HG03469 (cell line): ENCODE measurements around the gene KRTAP5-8.
"Not testable (repeated sequence)": the region's sequence is repeated elsewhere in the genome, so short reads cannot be mapped to it uniquely, and the experiment has no call there.

Experiments
- ATAC-seq: cut with Tn5 transposase; IDR thresholded peaks from one replicate; pipeline ENCODE4 v1.9.1; 2021; ENCODE audit warnings: mild to moderate bottlenecking, moderate library complexity, moderate number of reproducible peaks; ENCODE audit not compliant: unreplicated experiment

The KRTAP5-8 gene, protein sequence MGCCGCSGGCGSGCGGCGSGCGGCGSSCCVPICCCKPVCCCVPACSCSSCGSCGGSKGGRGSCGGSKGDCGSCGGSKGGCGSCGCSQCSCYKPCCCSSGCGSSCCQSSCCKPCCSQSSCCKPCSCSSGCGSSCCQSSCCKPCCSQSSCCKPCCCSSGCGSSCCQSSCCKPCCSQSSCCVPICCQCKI

DNA sequence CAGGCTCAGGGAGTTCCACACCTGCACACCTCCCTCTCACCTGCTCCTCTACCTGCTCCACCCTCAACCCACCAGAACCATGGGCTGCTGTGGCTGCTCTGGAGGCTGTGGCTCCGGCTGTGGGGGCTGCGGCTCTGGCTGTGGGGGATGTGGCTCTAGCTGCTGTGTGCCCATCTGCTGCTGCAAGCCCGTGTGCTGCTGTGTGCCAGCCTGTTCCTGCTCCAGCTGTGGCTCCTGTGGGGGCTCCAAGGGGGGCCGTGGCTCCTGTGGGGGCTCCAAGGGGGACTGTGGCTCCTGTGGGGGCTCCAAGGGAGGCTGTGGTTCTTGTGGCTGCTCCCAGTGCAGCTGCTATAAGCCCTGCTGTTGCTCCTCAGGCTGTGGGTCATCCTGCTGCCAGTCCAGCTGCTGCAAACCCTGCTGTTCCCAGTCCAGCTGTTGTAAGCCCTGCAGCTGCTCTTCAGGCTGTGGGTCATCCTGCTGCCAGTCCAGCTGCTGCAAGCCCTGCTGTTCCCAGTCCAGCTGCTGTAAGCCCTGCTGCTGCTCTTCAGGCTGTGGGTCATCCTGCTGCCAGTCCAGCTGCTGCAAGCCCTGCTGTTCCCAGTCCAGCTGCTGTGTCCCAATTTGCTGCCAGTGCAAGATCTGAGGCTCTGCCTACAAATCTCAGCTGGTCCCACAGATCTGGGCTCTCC, at the start of gene KRTAP5-8:
Gene KRTAP5-8, plus strand, starts transcription at position 49 of the 689 bp plus-strand sequence. Its CDS starts 31 bp downstream, at position 80.
- not testable (repeated sequence) for ATAC-seq

DNA sequence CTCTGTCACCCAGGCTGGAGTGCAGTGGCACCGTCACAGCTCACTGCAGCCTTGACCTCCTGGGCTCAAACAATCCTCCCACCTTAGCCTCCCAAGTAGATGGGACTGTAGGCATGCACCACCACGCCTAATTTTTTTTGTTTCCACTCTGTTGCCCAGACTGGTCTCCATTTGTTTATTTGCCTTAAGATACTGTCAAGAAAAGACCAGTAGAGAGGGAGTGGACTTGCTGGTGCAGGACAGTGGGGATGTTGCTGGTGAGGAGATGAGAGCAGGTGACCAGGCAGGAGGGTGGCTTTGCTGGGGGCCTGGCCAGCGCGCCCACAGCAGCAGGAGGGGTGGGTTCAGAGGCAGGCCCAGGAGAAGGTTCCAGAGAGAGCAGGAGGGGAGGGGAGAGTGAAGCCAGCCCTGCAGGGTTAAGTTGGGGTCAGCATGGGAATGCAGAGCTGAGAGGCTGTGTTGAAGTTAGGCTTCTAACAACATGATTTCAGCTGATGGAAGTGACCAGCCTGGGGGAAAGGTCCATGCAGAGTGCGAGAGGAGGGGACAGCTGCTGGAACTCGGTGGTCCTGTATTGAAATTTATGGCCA, 49.0 kb upstream of the KRTAP5-8 start:
- ATAC-seq, result no peak

DNA sequence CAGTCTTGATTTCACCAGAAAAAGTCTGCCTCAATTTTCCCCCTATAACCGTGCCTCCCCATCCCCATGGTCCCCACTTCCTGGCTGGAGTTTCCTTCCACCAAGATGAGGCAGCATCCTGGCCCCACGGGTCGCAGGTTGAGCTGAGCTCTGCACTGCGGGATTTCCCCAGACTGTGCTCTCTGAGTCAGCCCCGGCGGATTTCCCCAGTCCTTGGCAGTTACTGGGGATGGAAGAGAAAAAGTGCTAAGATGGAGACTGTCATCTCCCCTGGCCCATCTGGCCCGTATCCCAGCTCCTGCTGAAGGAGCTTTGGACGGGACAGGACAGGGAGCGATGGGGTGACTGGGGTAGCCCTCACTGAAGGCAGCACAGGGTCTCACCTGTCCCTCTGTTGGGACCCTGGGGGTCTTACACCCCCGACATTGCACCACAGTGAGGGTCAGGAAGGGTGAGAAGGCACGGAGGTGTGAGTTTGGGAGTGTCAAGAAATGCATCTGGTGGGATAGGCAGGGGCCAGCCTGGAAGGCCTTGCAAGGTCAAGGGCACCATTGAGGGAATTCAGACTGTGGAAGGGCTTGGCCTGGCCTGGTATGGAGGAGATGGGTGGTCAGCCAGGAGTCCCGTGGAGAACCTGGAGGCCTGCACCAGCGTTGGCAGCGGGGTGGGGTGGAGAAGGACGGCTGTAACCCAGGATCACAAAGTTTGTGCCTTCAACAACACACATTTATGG, 48.3 kb upstream of the KRTAP5-8 start:
- no peak for ATAC-seq

DNA sequence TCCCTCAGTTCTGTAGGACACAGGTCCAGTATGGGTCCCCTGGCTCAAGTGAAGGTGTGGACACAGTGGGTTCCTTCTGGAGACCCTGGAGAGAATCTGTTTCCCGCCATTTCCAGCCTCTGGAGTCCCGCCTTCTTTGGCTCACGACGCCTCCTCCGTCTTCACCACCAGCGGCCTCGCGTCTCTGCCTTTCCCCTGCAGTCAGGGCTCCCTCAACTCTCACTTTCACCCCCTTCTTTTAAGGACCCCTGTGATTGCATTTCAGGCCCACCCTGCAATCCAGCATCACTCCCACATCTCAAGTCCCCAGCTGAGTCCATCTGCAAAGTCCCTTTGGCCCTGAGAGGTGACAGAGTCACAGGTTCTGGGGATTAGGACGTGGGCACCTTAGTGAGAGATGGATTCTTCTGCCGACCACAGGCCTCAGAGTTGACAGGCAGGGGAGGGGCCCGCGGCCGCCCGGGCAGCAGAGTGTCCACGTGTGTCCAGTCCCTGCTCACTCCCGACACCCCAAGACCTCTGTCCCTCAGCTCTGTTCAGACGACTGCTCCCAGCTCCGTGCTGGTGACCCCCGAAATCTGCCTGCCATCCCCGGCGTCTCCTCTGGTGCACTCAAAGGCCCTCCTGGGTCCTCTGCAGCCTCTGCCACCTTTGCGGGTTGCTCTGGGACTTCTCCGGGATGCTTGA, 47.6 kb upstream of the KRTAP5-8 start:
- no peak for ATAC-seq

DNA sequence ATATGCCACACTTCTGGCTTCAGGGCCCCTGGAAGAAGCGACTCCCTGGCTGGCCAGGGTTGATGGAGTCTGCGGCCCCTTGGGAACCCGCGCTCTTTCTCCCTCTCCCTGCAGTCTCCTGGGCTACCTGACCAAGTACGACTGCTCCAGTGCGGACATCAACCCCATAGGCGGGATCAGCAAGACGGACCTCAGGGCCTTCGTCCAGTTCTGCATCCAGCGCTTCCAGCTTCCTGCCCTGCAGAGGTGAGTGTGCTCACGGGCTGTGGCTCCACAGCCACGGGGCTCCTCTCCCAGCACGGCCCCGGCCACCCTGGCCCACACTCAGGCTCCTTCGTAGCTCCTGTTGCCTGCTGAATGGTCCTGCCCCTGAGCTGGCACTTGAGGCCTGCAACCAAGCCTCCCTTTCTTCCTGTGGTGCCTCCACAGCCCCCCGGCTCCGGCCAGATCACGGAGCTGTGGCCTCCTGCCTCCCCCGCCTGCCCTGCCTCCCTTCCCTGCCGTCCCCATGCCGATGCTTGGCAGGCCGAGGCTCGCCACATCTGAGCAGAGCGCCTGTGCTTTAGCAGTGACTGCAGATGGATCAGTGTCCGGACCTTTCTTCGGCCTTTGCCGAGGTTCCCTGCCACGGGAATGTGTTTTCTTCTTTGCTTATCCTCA, 47.0 kb upstream of the KRTAP5-8 start:
- no peak for ATAC-seq

DNA sequence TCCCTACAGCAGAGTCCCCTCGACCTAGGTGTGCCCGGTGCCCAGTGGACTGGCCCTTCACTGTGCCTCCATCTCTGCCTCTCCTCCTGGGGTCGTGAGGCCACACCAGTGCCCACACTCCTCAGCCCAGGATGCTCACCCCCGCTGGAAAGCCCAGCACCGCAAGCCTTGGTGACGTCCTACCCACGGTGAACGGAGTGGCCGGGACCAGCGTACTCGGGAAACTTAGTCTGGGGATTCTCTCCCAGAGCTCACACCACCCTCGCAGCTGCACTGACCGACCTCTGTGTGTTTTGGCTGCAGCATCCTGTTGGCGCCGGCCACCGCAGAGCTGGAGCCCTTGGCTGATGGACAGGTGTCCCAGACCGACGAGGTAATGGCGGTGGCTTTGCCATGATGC, 46.3 kb upstream of the KRTAP5-8 start:
- ATAC-seq, result no peak

DNA sequence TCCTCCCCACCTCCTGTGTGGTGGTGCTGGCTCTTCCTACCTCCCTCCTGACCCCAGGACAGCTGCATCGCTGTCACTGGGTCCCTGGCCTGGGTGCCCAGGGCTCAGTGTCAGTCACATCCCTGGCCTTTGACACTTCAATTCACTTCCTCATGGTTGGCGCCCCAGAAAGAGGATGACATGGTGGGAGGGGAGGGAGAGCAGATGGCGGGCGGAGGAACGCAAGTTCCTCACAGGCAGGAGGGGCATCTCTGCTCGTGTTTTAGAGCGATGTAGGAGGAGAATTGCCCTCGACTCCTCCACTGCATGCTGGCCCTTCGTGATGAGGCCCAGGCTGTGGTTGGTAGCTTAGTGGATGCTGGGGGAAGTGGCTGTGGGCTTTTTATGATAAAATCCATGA, 45.9 kb upstream of the KRTAP5-8 start:
- no peak for ATAC-seq

DNA sequence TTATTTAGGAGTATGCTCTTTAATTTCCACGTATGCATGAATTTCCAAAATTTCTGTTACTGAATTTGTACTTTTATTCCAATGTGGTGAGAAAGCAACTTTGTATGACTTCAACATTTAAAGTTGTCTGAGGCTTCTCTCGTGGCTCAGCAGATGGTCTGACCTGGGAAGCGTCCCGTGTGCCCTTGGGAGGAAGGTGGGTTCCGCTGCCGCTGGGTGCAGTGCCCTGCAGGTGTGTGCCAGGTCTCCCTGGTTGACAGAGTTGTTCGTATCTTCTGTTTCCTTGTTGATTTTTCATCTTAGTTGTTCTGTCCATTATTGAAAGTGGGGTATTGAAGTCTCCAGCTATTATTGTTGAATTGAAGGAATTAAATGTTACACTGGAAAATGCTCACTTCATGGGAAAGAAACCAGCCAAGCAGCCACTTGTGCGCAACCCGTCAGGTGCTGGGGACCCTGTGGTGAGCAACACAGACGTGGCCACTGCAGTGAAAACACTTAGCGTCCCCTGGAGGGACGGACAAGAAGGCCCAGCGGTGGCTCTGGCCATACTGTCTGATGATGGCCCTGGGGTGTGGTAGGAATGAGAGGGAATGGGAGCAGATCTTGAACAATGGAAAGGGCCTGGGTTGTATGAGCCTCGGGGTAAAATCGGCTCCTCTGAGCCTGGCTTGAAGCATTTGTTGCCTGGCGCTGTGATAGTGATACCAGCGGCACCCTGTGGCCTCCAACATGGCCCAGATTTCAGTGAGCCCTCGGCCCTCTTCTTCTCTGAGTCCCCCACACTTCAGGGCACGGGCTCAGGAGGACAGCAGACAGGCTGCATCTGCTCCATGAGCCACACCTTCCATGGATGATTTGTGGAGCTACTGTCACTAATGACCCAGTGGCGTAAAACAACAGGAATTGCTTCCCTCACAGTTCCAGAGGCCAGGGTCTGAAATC, 42.3 kb upstream of the KRTAP5-8 start:
- ATAC-seq, result no peak

DNA sequence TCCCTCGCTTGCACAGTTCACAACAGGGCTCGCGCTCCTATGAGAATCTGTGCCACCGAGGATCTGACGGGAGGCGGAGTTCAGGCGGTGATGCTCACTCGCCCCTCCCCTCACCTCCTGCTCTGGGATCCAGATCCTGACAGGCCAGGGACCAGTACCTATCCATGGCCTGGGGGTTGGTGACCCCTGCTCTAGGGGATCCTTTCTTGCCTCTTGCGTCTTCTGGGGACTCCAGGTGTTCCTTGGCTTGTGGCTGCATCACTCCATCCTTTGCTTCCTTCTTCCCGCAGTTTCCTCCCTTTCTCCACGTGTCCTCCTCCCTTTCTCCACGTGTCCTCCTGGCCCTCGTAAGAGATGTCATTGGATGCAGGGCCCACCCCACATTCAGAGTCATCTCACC, 41.4 kb upstream of the KRTAP5-8 start:
- no peak for ATAC-seq

DNA sequence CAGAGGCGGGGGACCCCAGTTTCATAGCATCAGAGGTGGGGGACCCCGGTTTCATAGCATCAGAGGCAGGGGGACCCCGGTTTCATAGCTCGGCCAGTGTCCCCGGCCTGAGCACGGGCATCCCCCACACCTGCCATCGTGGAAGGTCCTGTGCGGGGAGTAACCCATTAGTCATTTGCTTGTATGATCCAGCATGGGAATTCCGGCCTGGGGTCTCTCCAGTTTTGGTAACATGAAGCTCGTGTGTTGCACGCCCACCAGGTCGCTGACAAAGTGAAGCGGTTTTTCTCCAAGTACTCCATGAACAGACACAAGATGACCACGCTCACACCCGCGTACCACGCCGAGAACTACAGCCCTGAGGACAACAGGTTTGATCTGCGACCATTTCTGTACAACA, 39.7 kb upstream of the KRTAP5-8 start:
- no peak for ATAC-seq

DNA sequence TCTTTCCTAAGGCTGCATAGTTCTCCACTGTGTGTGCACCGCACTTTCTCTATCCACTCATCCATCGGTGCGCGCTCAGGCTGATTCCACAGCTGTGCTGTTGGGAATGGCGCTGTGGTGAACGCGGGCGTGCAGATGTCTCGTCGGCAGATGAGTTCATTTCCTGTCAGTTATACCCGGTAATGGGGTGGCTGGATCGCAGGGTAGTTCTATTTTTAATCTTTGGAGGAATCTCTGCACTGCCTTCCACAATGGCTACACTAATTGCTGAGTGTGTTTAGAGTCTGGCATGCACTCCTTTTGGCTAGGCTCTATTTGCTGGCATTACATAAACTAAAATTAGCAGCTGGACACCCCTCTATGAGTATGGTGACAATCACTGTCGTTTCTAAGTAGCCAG, 38.7 kb upstream of the KRTAP5-8 start:
- no peak for ATAC-seq

DNA sequence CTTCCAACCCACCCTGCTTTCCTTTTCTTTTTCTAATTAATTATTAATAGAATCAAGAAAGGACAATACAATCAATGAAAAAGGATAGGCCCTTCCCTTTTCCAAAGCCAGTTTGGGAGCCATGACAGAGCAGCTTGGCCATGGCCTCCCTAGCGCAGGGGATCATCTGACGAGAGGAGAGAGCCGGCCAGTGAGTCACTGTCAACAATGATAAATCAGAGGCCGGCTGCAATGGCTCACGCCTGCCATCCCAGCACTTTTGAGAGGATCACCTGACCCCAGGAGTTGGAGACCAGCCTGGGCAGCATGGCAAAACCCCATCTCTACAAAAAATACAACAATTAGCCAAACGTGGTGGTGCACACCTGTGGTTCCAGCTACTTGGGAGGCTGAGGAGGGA, 38.3 kb upstream of the KRTAP5-8 start:
- no peak for ATAC-seq

DNA sequence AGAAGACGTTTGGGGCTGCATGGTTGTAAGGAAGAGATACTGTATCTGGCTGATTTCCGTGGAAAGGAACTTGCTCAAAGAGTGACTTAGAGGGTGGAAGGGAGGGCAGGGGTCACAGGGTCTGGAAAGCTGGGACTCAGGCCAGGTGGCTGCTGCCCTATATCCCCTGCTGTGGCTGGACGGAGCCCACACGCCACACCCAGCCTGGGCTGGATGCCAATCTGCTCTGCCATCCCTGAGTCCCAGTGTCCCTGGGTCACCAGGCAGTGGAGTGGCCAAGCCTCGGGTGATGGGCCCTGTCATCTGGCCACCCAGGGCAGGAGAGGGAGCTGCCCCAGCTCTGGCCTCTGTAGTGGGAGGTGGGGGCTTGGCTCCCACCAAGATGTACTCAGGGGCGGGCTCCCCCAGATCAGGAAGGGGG, 37.2 kb upstream of the KRTAP5-8 start:
- no peak for ATAC-seq

DNA sequence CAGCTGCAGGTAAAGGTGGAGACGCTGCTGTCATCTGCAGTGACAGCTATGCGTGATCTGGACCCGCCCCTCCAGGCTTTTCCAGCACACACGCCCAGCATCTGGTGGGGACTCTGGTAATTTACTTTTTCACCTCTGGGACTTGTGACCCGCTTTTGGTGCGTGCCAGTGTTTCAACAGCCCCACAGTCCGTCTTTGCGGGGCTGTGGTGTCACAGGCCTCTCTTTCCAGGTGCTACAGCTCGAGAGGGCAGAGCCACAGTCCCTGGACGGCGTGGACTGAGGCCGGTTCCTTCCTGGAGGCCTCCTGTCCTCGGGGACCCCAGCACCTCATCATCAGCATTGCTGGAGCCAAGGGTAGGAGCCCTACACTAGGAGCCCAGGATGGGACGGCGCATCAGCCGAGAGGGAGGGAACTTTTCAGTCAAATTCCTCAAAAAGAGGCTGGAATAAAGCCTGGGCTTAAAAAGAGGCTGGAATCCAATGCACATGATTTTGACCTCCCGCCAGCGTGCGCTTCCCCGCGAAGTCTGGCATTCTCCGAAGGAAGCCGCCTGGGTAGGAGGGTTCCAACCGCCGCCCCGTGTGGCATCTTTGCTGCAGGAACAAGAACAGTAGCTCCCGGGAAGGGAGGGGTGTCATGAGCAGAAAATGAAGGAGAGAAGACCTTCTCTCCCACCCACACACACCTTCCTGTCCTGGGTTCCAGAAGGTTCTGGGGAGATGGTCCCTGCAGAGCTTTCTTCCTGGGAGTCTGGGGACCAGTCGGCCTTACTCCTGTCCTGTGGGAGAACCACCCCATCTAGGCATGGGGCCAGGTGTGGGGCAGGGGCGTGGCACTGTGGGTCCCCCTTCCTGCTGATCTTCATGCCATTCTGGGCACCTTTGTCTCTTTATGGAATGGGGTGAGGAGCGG, 36.5 kb upstream of the KRTAP5-8 start:
- ATAC-seq, result no peak

DNA sequence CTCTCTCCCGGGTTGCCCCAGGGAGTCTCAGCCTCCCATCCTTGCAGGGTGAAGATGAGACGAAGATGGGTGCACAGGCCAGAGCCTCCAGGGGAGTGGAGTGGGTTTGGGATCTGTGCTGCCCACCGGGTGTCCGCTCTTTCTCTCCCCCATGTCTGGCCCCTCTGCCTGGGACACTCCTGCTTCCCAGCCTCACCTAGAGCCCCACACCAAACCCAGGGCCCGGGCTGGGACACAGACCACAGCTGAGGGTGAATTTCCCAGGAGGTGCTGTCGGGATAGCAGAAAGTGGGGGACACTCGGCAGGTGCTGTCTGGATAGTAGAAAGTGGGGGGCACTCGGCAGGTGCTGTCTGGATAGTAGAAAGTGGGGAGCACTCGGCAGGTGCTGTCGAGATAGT, 35.8 kb upstream of the KRTAP5-8 start:
- ATAC-seq, result no peak

DNA sequence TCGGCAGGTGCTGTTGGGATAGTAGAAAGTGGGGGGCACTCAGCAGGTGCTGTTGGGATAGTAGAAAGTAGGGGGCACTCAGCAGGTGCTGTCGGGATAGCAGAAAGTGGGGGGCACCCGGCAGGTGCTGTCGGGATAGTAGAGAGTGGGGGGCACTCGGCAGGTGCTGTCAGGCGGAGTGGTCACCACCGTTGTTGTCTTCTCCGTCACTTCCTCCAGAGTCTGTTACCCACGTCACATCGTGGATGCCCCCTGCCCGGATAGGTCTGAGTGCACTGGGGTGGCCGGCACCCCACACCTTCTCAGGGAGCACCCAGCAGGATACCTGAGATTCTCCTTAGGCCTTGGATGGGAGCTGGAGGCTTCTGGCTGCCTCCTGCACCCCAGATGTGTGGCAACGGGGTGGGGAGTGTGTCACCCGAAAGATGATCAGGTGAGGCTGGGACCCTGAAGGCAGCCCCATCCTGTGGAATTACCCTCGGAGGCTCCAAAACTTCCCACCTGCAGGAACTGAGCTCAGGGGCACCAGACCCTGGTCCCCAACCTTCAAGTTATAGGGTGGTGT, 34.9 kb upstream of the KRTAP5-8 start:
- ATAC-seq, result no peak

DNA sequence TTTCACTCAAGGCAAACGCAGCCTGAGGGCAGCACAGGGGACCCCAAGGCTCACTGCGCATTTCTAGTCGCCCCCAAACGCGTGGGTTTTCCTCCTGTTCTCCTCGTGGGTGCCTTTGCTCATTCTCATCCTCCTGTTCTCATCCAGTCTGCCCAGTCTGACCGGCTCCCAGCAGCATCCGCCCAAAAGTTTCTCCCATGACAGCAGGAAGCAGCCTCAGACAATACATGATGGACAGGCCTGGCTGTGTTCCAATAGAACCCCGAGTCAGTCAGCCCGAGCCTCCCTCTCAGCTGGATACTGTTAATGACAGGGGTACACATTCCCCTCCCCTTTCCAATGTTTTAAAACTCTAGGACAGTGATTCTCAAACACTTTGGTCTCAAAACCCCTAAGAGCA, 33.3 kb upstream of the KRTAP5-8 start:
- ATAC-seq, result no peak

DNA sequence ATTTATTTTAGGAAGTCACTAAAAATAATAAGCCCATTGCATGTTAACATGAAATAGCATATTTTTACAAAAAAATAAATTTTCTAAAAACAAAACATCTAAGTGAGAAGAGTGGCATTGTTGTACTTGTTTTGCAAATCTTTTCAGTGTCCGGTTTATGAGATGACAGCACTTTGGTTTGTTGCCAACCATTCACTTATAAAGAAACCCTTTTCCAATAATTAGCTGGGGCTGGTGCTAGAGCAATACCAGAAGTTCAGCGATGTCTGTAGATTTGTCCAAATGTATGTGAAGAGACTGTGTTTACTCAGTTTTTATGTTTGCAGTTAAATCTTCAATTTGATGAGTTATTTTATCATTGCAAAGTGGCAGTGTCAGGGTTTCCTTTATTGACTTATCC, 32.8 kb upstream of the KRTAP5-8 start:
- ATAC-seq, result no peak
